Measurements from ENCODE around the gene CRISPLD2.

The CRISPLD2 gene

GRCh38 chr16:84893849-84894599, 74.2 kb downstream of the CRISPLD2 start:
- Histone ChIP-seq H3K4me1 (ENCODE audit: insufficient read depth, low read length) (no peaks in the 10 kb centered on the region), H3K9me3 (ENCODE audit: insufficient read depth, low read depth, low read length) (no peaks in the 10 kb centered on the region), H3K36me3 (ENCODE audit: insufficient read depth, low read depth, low read length) (no peaks in the 10 kb centered on the region), H3K9ac (ENCODE audit: low read depth, low read length) (no peak overlapping the region), H3K27me3 (ENCODE audit: insufficient read depth, low read length) (no peaks in the 10 kb centered on the region), H3K4me3 (ENCODE audit: low read length) (no peak overlapping the region), H3K27ac (ENCODE audit: low read length) (no peak overlapping the region)

- H3K4me1 ChIP-seq (ENCODE audit: insufficient read depth, low read length) = no peaks in the 10 kb centered on the region
- no peak overlapping the region for H3K27ac ChIP-seq (ENCODE audit: low read length)
- H3K4me3 ChIP-seq (ENCODE audit: low read length) = no peak overlapping the region
- no peaks in the 10 kb centered on the region for H3K36me3 ChIP-seq (ENCODE audit: insufficient read depth, low read depth, low read length)
- H3K9ac ChIP-seq (ENCODE audit: low read depth, low read length) = no peak overlapping the region
- H3K9me3 ChIP-seq (ENCODE audit: insufficient read depth, low read depth, low read length) = no peaks in the 10 kb centered on the region
- H3K27me3 ChIP-seq (ENCODE audit: insufficient read depth, low read length) = no peaks in the 10 kb centered on the region
These were observed 75.2 kb downstream of the CRISPLD2 start for GRCh38 chr16:84895016-84895415.

- Histone ChIP-seq H3K9me3 (ENCODE audit: insufficient read depth, low read depth, low read length) (no peaks in the 10 kb centered on the region), H3K9ac (ENCODE audit: low read depth, low read length) (no peak overlapping the region), H3K4me3 (ENCODE audit: low read length) (no peak overlapping the region), H3K4me1 (ENCODE audit: insufficient read depth, low read length) (no peaks in the 10 kb centered on the region), H3K27me3 (ENCODE audit: insufficient read depth, low read length) (no peaks in the 10 kb centered on the region), H3K36me3 (ENCODE audit: insufficient read depth, low read depth, low read length) (no peaks in the 10 kb centered on the region), H3K27ac (ENCODE audit: low read length) (no peak overlapping the region)
These were observed 77.1 kb downstream of the CRISPLD2 start for GRCh38 chr16:84896847-84897246.

- no peaks in the 10 kb centered on the region for H3K4me1 ChIP-seq (ENCODE audit: insufficient read depth, low read length)
- no peaks in the 10 kb centered on the region for H3K36me3 ChIP-seq (ENCODE audit: insufficient read depth, low read depth, low read length)
- H3K27ac ChIP-seq (ENCODE audit: low read length) = no peak overlapping the region
These were observed 78.2 kb downstream of the CRISPLD2 start for GRCh38 chr16:84897911-84898377.

GRCh38 chr16:84898447-84898846, 78.7 kb downstream of the CRISPLD2 start:
- H3K9ac ChIP-seq (ENCODE audit: low read depth, low read length) = no peak overlapping the region
- no peak overlapping the region for H3K4me3 ChIP-seq (ENCODE audit: low read length)

More at GRCh38 chr16:84897911-84898377, 78.2 kb downstream of the CRISPLD2 start:
- H3K9ac ChIP-seq (ENCODE audit: low read depth, low read length) = no peak overlapping the region
- H3K9me3 ChIP-seq (ENCODE audit: insufficient read depth, low read depth, low read length) = no peaks in the 10 kb centered on the region
- H3K4me3 ChIP-seq (ENCODE audit: low read length) = no peak overlapping the region
- no peaks in the 10 kb centered on the region for H3K27me3 ChIP-seq (ENCODE audit: insufficient read depth, low read length)

GRCh38 chr16:84899414-84899813, 79.6 kb downstream of the CRISPLD2 start:
- Histone ChIP-seq H3K9me3 (ENCODE audit: insufficient read depth, low read depth, low read length) (no peaks in the 10 kb centered on the region), H3K27me3 (ENCODE audit: insufficient read depth, low read length) (no peaks in the 10 kb centered on the region), H3K4me3 (ENCODE audit: low read length) (no peak overlapping the region), H3K9ac (ENCODE audit: low read depth, low read length) (no peak overlapping the region), H3K36me3 (ENCODE audit: insufficient read depth, low read depth, low read length) (no peaks in the 10 kb centered on the region), H3K27ac (ENCODE audit: low read length) (no peak overlapping the region), H3K4me1 (ENCODE audit: insufficient read depth, low read length) (no peaks in the 10 kb centered on the region)

More at GRCh38 chr16:84898447-84898846, 78.7 kb downstream of the CRISPLD2 start:
- Histone ChIP-seq H3K9me3 (ENCODE audit: insufficient read depth, low read depth, low read length) (no peaks in the 10 kb centered on the region), H3K27me3 (ENCODE audit: insufficient read depth, low read length) (no peaks in the 10 kb centered on the region), H3K36me3 (ENCODE audit: insufficient read depth, low read depth, low read length) (no peaks in the 10 kb centered on the region), H3K27ac (ENCODE audit: low read length) (no peak overlapping the region), H3K4me1 (ENCODE audit: insufficient read depth, low read length) (no peaks in the 10 kb centered on the region)

GRCh38 chr16:84905965-84906460, 86.2 kb downstream of the CRISPLD2 start:
- Histone ChIP-seq H3K4me1 (ENCODE audit: insufficient read depth, low read length) (no peaks in the 10 kb centered on the region), H3K36me3 (ENCODE audit: insufficient read depth, low read depth, low read length) (no peaks in the 10 kb centered on the region), H3K27ac (ENCODE audit: low read length) (no peak overlapping the region), H3K4me3 (ENCODE audit: low read length) (no peak overlapping the region), H3K27me3 (ENCODE audit: insufficient read depth, low read length) (no peaks in the 10 kb centered on the region), H3K9me3 (ENCODE audit: insufficient read depth, low read depth, low read length) (no peaks in the 10 kb centered on the region), H3K9ac (ENCODE audit: low read depth, low read length) (no peak overlapping the region)

- Histone ChIP-seq H3K27me3 (ENCODE audit: insufficient read depth, low read length) (no peaks in the 10 kb centered on the region), H3K36me3 (ENCODE audit: insufficient read depth, low read depth, low read length) (no peaks in the 10 kb centered on the region), H3K9me3 (ENCODE audit: insufficient read depth, low read depth, low read length) (no peaks in the 10 kb centered on the region), H3K4me3 (ENCODE audit: low read length) (no peak overlapping the region), H3K4me1 (ENCODE audit: insufficient read depth, low read length) (no peaks in the 10 kb centered on the region), H3K9ac (ENCODE audit: low read depth, low read length) (no peak overlapping the region), H3K27ac (ENCODE audit: low read length) (no peak overlapping the region)
These were observed 87.3 kb downstream of the CRISPLD2 start for GRCh38 chr16:84907051-84907450.

- Histone ChIP-seq H3K27me3 (ENCODE audit: insufficient read depth, low read length) (no peaks in the 10 kb centered on the region), H3K9me3 (ENCODE audit: insufficient read depth, low read depth, low read length) (no peaks in the 10 kb centered on the region), H3K4me3 (ENCODE audit: low read length) (no peak overlapping the region), H3K9ac (ENCODE audit: low read depth, low read length) (no peak overlapping the region), H3K27ac (ENCODE audit: low read length) (no peak overlapping the region), H3K36me3 (ENCODE audit: insufficient read depth, low read depth, low read length) (no peaks in the 10 kb centered on the region), H3K4me1 (ENCODE audit: insufficient read depth, low read length) (no peaks in the 10 kb centered on the region)
These were observed 87.8 kb downstream of the CRISPLD2 start for GRCh38 chr16:84907575-84907974.

GRCh38 chr16:84909476-84910085, 89.8 kb downstream of the CRISPLD2 start:
- no peak overlapping the region for H3K9ac ChIP-seq (ENCODE audit: low read depth, low read length)
- H3K27ac ChIP-seq (ENCODE audit: low read length) = no peak overlapping the region
- no peak overlapping the region for H3K4me3 ChIP-seq (ENCODE audit: low read length)
- H3K4me1 ChIP-seq (ENCODE audit: insufficient read depth, low read length) = no peaks in the 10 kb centered on the region
- H3K9me3 ChIP-seq (ENCODE audit: insufficient read depth, low read depth, low read length) = no peaks in the 10 kb centered on the region
- no peaks in the 10 kb centered on the region for H3K36me3 ChIP-seq (ENCODE audit: insufficient read depth, low read depth, low read length)
- no peaks in the 10 kb centered on the region for H3K27me3 ChIP-seq (ENCODE audit: insufficient read depth, low read length)

- Histone ChIP-seq H3K9ac (ENCODE audit: low read depth, low read length) (no peak overlapping the region), H3K27me3 (ENCODE audit: insufficient read depth, low read length) (no peaks in the 10 kb centered on the region), H3K9me3 (ENCODE audit: insufficient read depth, low read depth, low read length) (no peaks in the 10 kb centered on the region), H3K4me1 (ENCODE audit: insufficient read depth, low read length) (no peaks in the 10 kb centered on the region), H3K36me3 (ENCODE audit: insufficient read depth, low read depth, low read length) (no peaks in the 10 kb centered on the region), H3K27ac (ENCODE audit: low read length) (no peak overlapping the region), H3K4me3 (ENCODE audit: low read length) (no peak overlapping the region)
These were observed 91.9 kb downstream of the CRISPLD2 start for GRCh38 chr16:84911486-84912216.
